Neural cell (in vitro differentiated cells): Measurements from ENCODE around the gene DIAPH2. TPM values are rescaled to one million over a fixed set of nuclear protein-coding genes. Genes with fewer than 3 reads are reported as not detected.

Experiments used
- H2AFZ ChIP-seq: fragments of 200-600, 300-800 bp; sonication (generic), shearing (Covaris generic); 2 replicates; pipeline ENCODE4 v1.6.0; 2014; ENCODE audit warnings: low read depth, mild to moderate bottlenecking, antibody characterized with exemption, low read length, moderate library complexity
- H3F3A ChIP-seq: fragments of 200-600 bp; shearing (Covaris generic); 2 replicates; pipeline ENCODE4 v1.6.1; 2016; ENCODE audit warnings: mild to moderate bottlenecking, moderate library complexity, mixed read lengths, antibody characterized with exemption, low read length; ENCODE audit not compliant: insufficient read depth, poor library complexity, severe bottlenecking
- H3K27ac ChIP-seq: fragments of 200-600, 300-800 bp; sonication (generic), shearing (Covaris generic); 2 replicates; pipeline ENCODE4 v1.5.1; 2014; ENCODE audit warnings: mild to moderate bottlenecking, low read length, moderate library complexity
- H3K27me3 ChIP-seq: fragments of 300-800, 200-600 bp; sonication (generic), shearing (Covaris generic); 2 replicates; pipeline ENCODE4 v1.6.0; 2014; ENCODE audit warnings: mild to moderate bottlenecking, low read depth, low read length, moderate library complexity; ENCODE audit not compliant: insufficient read depth
- H3K36me3 ChIP-seq: fragments of 300-800, 200-600 bp; sonication (generic), shearing (Covaris generic); 2 replicates; pipeline ENCODE4 v1.5.1; 2014; ENCODE audit warnings: mild to moderate bottlenecking, antibody characterized with exemption, low read length, moderate library complexity; ENCODE audit not compliant: insufficient read depth
- H3K4me2 ChIP-seq: fragments of 300-800, 200-600 bp; sonication (generic), shearing (Covaris generic); 2 replicates; pipeline ENCODE4 v1.6.0; 2014; ENCODE audit warnings: mild to moderate bottlenecking, low read length
- H3K4me3 ChIP-seq: fragments of 300-800, 200-600 bp; sonication (generic), shearing (Covaris generic); 2 replicates; pipeline ENCODE4 v1.5.1; 2014; ENCODE audit warnings: mild to moderate bottlenecking, low read length, moderate library complexity
- H3K79me2 ChIP-seq: fragments of 200-600 bp; shearing (Covaris generic); replicated peaks from 2 replicates; pipeline ENCODE4 v1.6.0; 2014; ENCODE audit warnings: mild to moderate bottlenecking, low read length, moderate library complexity; ENCODE audit not compliant: insufficient read depth
- H3K9ac ChIP-seq: fragments of 300-800, 200-600 bp; sonication (generic), shearing (Covaris generic); 2 replicates; pipeline ENCODE4 v1.6.1; 2016; ENCODE audit warnings: mild to moderate bottlenecking, low read length, mixed read lengths
- H3K9me2 ChIP-seq: fragments of 200-600 bp; shearing (Covaris generic); 2 replicates; pipeline ENCODE4 v1.6.1; 2016; ENCODE audit warnings: mild to moderate bottlenecking, low read length, mixed read lengths; ENCODE audit not compliant: insufficient read depth
- H3K9me3 ChIP-seq: fragments of 200-600, 300-800 bp; sonication (generic), shearing (Covaris generic); 2 replicates; pipeline ENCODE4 v1.6.1; 2016; ENCODE audit warnings: mild to moderate bottlenecking, mixed run types, low read length, moderate library complexity, mixed read lengths
- H4K20me1 ChIP-seq: fragments of 200-600 bp; shearing (Covaris generic); 2 replicates; pipeline ENCODE4 v1.6.1; 2016; ENCODE audit warnings: mild to moderate bottlenecking, mixed run types; ENCODE audit not compliant: insufficient read depth
- CTCF ChIP-seq: fragments of 450-650 bp; IDR thresholded peaks from 2 replicates; pipeline ENCODE4 v1.5.1; 2014; ENCODE audit warnings: antibody characterized with exemption, mild to moderate bottlenecking, moderate library complexity; ENCODE audit not compliant: poor library complexity, severe bottlenecking
- EP300 ChIP-seq: fragments of 450-650 bp; conservative IDR thresholded peaks from 2 replicates; pipeline ENCODE4 v1.6.1; 2014; ENCODE audit warnings: antibody characterized with exemption, mild to moderate bottlenecking, moderate library complexity; ENCODE audit not compliant: poor library complexity, severe bottlenecking
- EZH2 ChIP-seq: fragments of 200-600, 300-800 bp; shearing (Covaris generic), sonication (generic); IDR thresholded peaks from 2 replicates; pipeline ENCODE4 v1.6.1; 2014; ENCODE audit warnings: antibody characterized with exemption, low read length, borderline replicate concordance, mild to moderate bottlenecking; ENCODE audit not compliant: insufficient read depth, poor library complexity, severe bottlenecking
- MXI1 ChIP-seq: fragments of 450-650 bp; conservative IDR thresholded peaks from 2 replicates; pipeline ENCODE4 v1.6.1; 2014; ENCODE audit warnings: antibody characterized with exemption, mild to moderate bottlenecking; ENCODE audit not compliant: poor library complexity, severe bottlenecking
- POLR2AphosphoS5 ChIP-seq: IDR thresholded peaks from 2 replicates; pipeline ENCODE4 v1.6.1; 2012
- RAD21 ChIP-seq: fragments of 450-650 bp; conservative IDR thresholded peaks from 2 replicates; pipeline ENCODE4 v1.6.1; 2014; ENCODE audit warnings: antibody characterized with exemption, mild to moderate bottlenecking, moderate library complexity
- REST ChIP-seq: IDR thresholded peaks from 2 replicates; pipeline ENCODE4 v1.6.1; 2012; ENCODE audit warnings: borderline replicate concordance
- SMC3 ChIP-seq: fragments of 450-650 bp; conservative IDR thresholded peaks from 2 replicates; pipeline ENCODE4 v1.6.1; 2014; ENCODE audit warnings: antibody characterized with exemption, mild to moderate bottlenecking, moderate library complexity; ENCODE audit not compliant: poor library complexity
- TAF1 ChIP-seq: IDR thresholded peaks from 2 replicates; pipeline ENCODE4 v1.6.1; 2012; ENCODE audit warnings: low read depth
- polyA plus RNA-seq: library from polyadenylated mRNA; depleted of rRNA; stranded (reverse); fragments of >200 nt; gene quantifications from 2 replicates; pipeline ENCODE4 v1.2.3, GENCODE V29; 2014

The DIAPH2 gene
- polyA plus RNA-seq, 1 donor from 2014 or later = 0.07 TPM

- Histone ChIP-seq H3K9me2 (no peaks in the 10 kb centered on the region), H2AFZ (no peak overlapping the region), H3K27ac (no peak overlapping the region), H3K4me2 (no peak overlapping the region), H3F3A (no peaks in the 10 kb centered on the region), H3K9ac (no peak overlapping the region), H3K27me3 (no peaks in the 10 kb centered on the region), H3K36me3 (no peaks in the 10 kb centered on the region), H4K20me1 (no peaks in the 10 kb centered on the region), H3K9me3 (no peaks in the 10 kb centered on the region), H3K4me3 (no peak overlapping the region), H3K79me2 (no peaks in the 10 kb centered on the region)
- TF ChIP-seq SMC3 = no peak
- TF ChIP-seq TAF1 = no peak
- no peak for TF ChIP-seq REST
- TF ChIP-seq RAD21 = no peak
- TF ChIP-seq POLR2AphosphoS5 = no peak
- no peak for TF ChIP-seq EP300
- no peak for TF ChIP-seq EZH2
- TF ChIP-seq CTCF = no peak
- TF ChIP-seq MXI1 = no peak
Measured at GRCh38 chrX:97524340-97524739, 839.7 kb downstream of the DIAPH2 start.

- Histone ChIP-seq H3K27ac (no peak overlapping the region), H2AFZ (no peak overlapping the region), H3K9me3 (no peaks in the 10 kb centered on the region), H3F3A (no peaks in the 10 kb centered on the region), H4K20me1 (no peaks in the 10 kb centered on the region), H3K4me3 (no peak overlapping the region), H3K36me3 (no peaks in the 10 kb centered on the region), H3K27me3 (no peaks in the 10 kb centered on the region), H3K79me2 (no peaks in the 10 kb centered on the region), H3K9ac (no peak overlapping the region), H3K9me2 (no peaks in the 10 kb centered on the region), H3K4me2 (no peak overlapping the region)
- TF ChIP-seq POLR2AphosphoS5 (no peak), TAF1 (no peak), EP300 (no peak), EZH2 (no peak), RAD21 (no peak), SMC3 (no peak), MXI1 (no peak)
Measured at GRCh38 chrX:97524997-97525396, 840.4 kb downstream of the DIAPH2 start.

GRCh38 chrX:97525981-97526380, 841.3 kb downstream of the DIAPH2 start:
- H2AFZ ChIP-seq = no peak overlapping the region
- H3K27ac ChIP-seq = no peak overlapping the region
- no peaks in the 10 kb centered on the region for H3K9me3 ChIP-seq
- no peaks in the 10 kb centered on the region for H3K36me3 ChIP-seq
- no peaks in the 10 kb centered on the region for H3K79me2 ChIP-seq
- TF ChIP-seq POLR2AphosphoS5 = no peak
- no peak for TF ChIP-seq CTCF
- no peak for TF ChIP-seq MXI1
- TF ChIP-seq REST = no peak
- TF ChIP-seq TAF1 = no peak
- no peak for TF ChIP-seq EZH2
- no peaks in the 10 kb centered on the region for H3K9me2 ChIP-seq
- H3K4me2 ChIP-seq = no peak overlapping the region
- H3K4me3 ChIP-seq = no peak overlapping the region
- H3K9ac ChIP-seq = no peak overlapping the region
- H3F3A ChIP-seq = no peaks in the 10 kb centered on the region
- H3K27me3 ChIP-seq = no peaks in the 10 kb centered on the region
- no peaks in the 10 kb centered on the region for H4K20me1 ChIP-seq
